ENCODE measurements around the gene DCAF8. TPM values are rescaled to one million over a fixed set of nuclear protein-coding genes. Genes with fewer than 3 reads are reported as not detected.

The DCAF8 gene
- total and polyA plus RNA-seq, 7 donors, result 28.2 to 184 (median 138) TPM

- Histone ChIP-seq H3K27ac (peak overlapping the region; percentile 41 to 63 (median 54)), H3K4me3 (no peak overlapping the region), H3K36me3 (peaks cover 0 to 11% (median 0%) of the 10 kb centered on the region in 4 donors), H3K27me3 (no peaks in the 10 kb centered on the region), H3K9me3 (no peaks in the 10 kb centered on the region), H3K4me1 (peaks cover 0 to 62% (median 56%) of the 10 kb centered on the region in 4 donors)
- 96 to 97% methylated on average over 6 of the region's 6 CpGs for WGBS, 2 donors
- no peak for DNase-seq
- intact Hi-C loops (cut with DNase I), result no loop called here
- TF ChIP-seq POLR2A (IDR thresholded peaks at IDR 0.05) (no peak), POLR2AphosphoS5 (IDR thresholded peaks at IDR 0.05) (no peak), CTCF (IDR thresholded peaks at IDR 0.05) (no peak), EP300 (IDR thresholded peaks at IDR 0.05) (no peak)
Measured at GRCh38 chr1:160257411-160258015, 4.8 kb downstream of the DCAF8 start.

- no peak for DNase-seq
- Histone ChIP-seq H3K4me3 (no peak overlapping the region), H3K27me3 (no peaks in the 10 kb centered on the region), H3K27ac (peak overlapping the region; percentile 26 to 63 (median 45)), H3K36me3 (peaks cover 0 to 11% (median 0%) of the 10 kb centered on the region in 4 donors), H3K4me1 (peaks cover 0 to 69% (median 63%) of the 10 kb centered on the region in 4 donors), H3K9me3 (no peaks in the 10 kb centered on the region)
- 65 to 69% methylated on average over 3 of the region's 3 CpGs for WGBS, 2 donors
- no peak for TF ChIP-seq POLR2AphosphoS5 (IDR thresholded peaks at IDR 0.05)
- TF ChIP-seq CTCF (IDR thresholded peaks at IDR 0.05), result no peak
- intact Hi-C loops (cut with DNase I), result no loop called here
Measured at GRCh38 chr1:160256396-160257046, 5.8 kb downstream of the DCAF8 start.

- Histone ChIP-seq H3K36me3 (peaks cover 0 to 11% (median 0%) of the 10 kb centered on the region in 4 donors), H3K4me3 (no peak overlapping the region), H3K27ac (peak overlapping the region in 3 of 4 donors; percentile 41 to 63 (median 49)), H3K4me1 (peaks cover 0 to 71% (median 64%) of the 10 kb centered on the region in 4 donors), H3K27me3 (no peaks in the 10 kb centered on the region), H3K9me3 (no peaks in the 10 kb centered on the region)
- no peak for DNase-seq
- 87 to 96% methylated on average over 4 of the region's 4 CpGs for WGBS, 2 donors
- TF ChIP-seq POLR2A (IDR thresholded peaks at IDR 0.05) (no peak), POLR2AphosphoS5 (IDR thresholded peaks at IDR 0.05) (no peak), CTCF (IDR thresholded peaks at IDR 0.05) (no peak), EP300 (IDR thresholded peaks at IDR 0.05) (no peak)
- intact Hi-C loops (cut with DNase I), result no loop called here
Measured at GRCh38 chr1:160255781-160256300, 6.5 kb downstream of the DCAF8 start.

GRCh38 chr1:160251687-160252526, 10.4 kb downstream of the DCAF8 start:
- Histone ChIP-seq H3K4me3 (no peak overlapping the region), H3K27ac (peak overlapping the region; percentile 33 to 61 (median 47)), H3K4me1 (peaks cover 0 to 44% (median 34%) of the 10 kb centered on the region in 4 donors), H3K9me3 (no peaks in the 10 kb centered on the region), H3K27me3 (no peaks in the 10 kb centered on the region), H3K36me3 (peaks cover 0 to 11% (median 0%) of the 10 kb centered on the region in 4 donors)
- intact Hi-C loops (cut with DNase I), result loop anchor here (1.0 to 5.0 kb wide), 4 partner anchors 33 to 151 kb away; partner anchors contain the start of gene PEX19
- peak; percentile 88 for DNase-seq
- 74 to 80% methylated on average over 5 of the region's 5 CpGs for WGBS, 2 donors
- no peak for TF ChIP-seq EP300 (IDR thresholded peaks at IDR 0.05)
- TF ChIP-seq CTCF (IDR thresholded peaks at IDR 0.05), result peak; percentile 57 to 70 (median 62)
- TF ChIP-seq POLR2AphosphoS5 (IDR thresholded peaks at IDR 0.05), result peak in 1 of 4 donors; percentile 17
